Right atrium auricular region (tissue), 2 donors: ENCODE data around the gene POLE. TPM values are rescaled to one million over a fixed set of nuclear protein-coding genes. Genes with fewer than 3 reads are reported as not detected.
A peak's percentile ranks its signal among the peaks of the same experiment; 100 is the strongest.

Experiments used
- DNase-seq: peaks from one replicate; pipeline ENCODE4 v3.0.0-alpha.2; 2019; ENCODE audit warnings: low spot score
- H3K27ac ChIP-seq, 2 donors: fragments of 200-600 bp; sonication (generic); 1 replicate in 1 of 2; 2 replicates in 1 of 2; pipeline ENCODE4 v1.5.1; 2016 to 2019
- H3K27me3 ChIP-seq, 2 donors: fragments of 200-600 bp; sonication (generic); one replicate each; pipeline versions ENCODE4 v1.5.1 to v1.6.0; 2017 to 2019
- H3K36me3 ChIP-seq: fragments of 200-600 bp; sonication (generic); one replicate; pipeline ENCODE4 v1.5.1; 2016
- H3K4me1 ChIP-seq, 2 donors: fragments of 200-600 bp; sonication (generic); one replicate each; pipeline versions ENCODE4 v1.5.1 to v1.6.0; 2017 to 2019
- H3K4me3 ChIP-seq, 2 donors: fragments of 200-600 bp; sonication (generic); 1 replicate in 1 of 2; 2 replicates in 1 of 2; pipeline ENCODE4 v1.5.1; 2017 to 2019; ENCODE audit warnings: mild to moderate bottlenecking in 1 of 2, moderate library complexity in 1 of 2
- H3K9me3 ChIP-seq, 2 donors: fragments of 200-600 bp; sonication (generic); one replicate each; pipeline ENCODE4 v1.5.1; 2019
- CTCF ChIP-seq, 2 donors: fragments of 200-600 bp; sonication (generic); IDR thresholded peaks; one replicate each; pipeline ENCODE4 v1.5.1; 2019; ENCODE audit warnings: antibody characterized with exemption in 2 of 2
- total RNA-seq, 2 donors: library from RNA; depleted of rRNA; stranded (reverse); fragments of >200 nt; gene quantifications; one replicate each; pipeline ENCODE4 v1.1.0, GENCODE V29; 2016

POLE gene
- total RNA-seq, 2 donors from 2014 or later: 10.2 to 13.9 TPM

GRCh38 chr12:132727091-132727794, 40.1 kb upstream of the POLE start:
- no peak overlapping the region for H3K27ac ChIP-seq
- peaks cover 0 to 3% of the 10 kb centered on the region in 2 donors for H3K4me1 ChIP-seq
- DNase-seq: no peak
- no peak overlapping the region for H3K4me3 ChIP-seq
- TF ChIP-seq CTCF (IDR thresholded peaks at IDR 0.05): no peak
- no peaks in the 10 kb centered on the region for H3K27me3 ChIP-seq
- H3K9me3 ChIP-seq: no peaks in the 10 kb centered on the region
- peaks cover 86% of the 10 kb centered on the region for H3K36me3 ChIP-seq

- peaks cover 79% of the 10 kb centered on the region for H3K36me3 ChIP-seq
- no peaks in the 10 kb centered on the region for H3K27me3 ChIP-seq
- H3K27ac ChIP-seq: no peak overlapping the region
- H3K4me1 ChIP-seq: peaks cover 0 to 3% of the 10 kb centered on the region in 2 donors
- no peaks in the 10 kb centered on the region for H3K9me3 ChIP-seq
- no peak for TF ChIP-seq CTCF (IDR thresholded peaks at IDR 0.05)
- DNase-seq: no peak
- H3K4me3 ChIP-seq: no peak overlapping the region
These were observed 39.2 kb upstream of the POLE start for GRCh38 chr12:132726386-132726785.

DNA sequence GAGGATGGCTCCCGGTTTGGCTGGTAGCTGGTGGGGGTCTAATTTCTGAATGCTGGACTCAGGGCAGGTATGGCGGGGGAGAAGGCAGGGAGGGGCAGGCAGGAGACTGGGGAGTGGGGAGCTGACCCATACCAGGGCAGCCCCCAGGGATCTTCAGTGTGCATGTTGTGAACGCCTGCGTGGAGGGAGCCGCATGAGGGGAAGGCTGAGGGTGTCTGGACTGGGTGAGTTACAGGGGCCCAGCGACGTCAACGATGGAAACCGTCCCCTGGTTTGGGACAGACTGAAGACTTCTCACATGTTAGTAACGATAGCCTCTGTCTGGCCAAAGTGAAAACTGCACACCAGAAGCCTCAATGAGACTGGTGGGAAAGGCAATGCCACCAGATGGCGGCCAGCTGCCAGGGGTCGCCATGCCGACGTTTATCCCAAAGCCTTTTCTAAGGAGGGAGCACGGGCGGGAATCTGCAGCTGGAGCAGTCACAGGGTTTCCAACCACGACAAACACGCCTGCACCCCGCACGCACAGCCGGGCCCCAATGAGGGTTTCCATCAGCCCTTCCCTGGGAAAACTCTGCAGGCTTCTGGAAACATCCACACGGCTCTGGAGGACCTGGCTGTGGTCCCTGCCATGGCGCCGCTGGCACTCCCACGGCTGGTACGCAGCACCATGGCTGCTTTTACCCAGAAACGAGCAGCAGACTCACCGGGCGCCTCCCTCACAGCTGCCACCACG, 37.5 kb upstream of the POLE start:
- Histone ChIP-seq H3K27ac (no peak overlapping the region), H3K9me3 (no peaks in the 10 kb centered on the region), H3K27me3 (no peaks in the 10 kb centered on the region), H3K4me1 (peaks cover 0 to 3% of the 10 kb centered on the region in 2 donors), H3K36me3 (peaks cover 78% of the 10 kb centered on the region), H3K4me3 (no peak overlapping the region)
- no peak for DNase-seq
- no peak for TF ChIP-seq CTCF (IDR thresholded peaks at IDR 0.05)

GRCh38 chr12:132723764-132724140, 36.6 kb upstream of the POLE start:
- DNase-seq: no peak
- Histone ChIP-seq H3K4me3 (no peak overlapping the region), H3K27me3 (no peaks in the 10 kb centered on the region), H3K9me3 (no peaks in the 10 kb centered on the region), H3K27ac (no peak overlapping the region), H3K36me3 (peaks cover 84% of the 10 kb centered on the region), H3K4me1 (peaks cover 0 to 3% of the 10 kb centered on the region in 2 donors)
- no peak for TF ChIP-seq CTCF (IDR thresholded peaks at IDR 0.05)

DNA sequence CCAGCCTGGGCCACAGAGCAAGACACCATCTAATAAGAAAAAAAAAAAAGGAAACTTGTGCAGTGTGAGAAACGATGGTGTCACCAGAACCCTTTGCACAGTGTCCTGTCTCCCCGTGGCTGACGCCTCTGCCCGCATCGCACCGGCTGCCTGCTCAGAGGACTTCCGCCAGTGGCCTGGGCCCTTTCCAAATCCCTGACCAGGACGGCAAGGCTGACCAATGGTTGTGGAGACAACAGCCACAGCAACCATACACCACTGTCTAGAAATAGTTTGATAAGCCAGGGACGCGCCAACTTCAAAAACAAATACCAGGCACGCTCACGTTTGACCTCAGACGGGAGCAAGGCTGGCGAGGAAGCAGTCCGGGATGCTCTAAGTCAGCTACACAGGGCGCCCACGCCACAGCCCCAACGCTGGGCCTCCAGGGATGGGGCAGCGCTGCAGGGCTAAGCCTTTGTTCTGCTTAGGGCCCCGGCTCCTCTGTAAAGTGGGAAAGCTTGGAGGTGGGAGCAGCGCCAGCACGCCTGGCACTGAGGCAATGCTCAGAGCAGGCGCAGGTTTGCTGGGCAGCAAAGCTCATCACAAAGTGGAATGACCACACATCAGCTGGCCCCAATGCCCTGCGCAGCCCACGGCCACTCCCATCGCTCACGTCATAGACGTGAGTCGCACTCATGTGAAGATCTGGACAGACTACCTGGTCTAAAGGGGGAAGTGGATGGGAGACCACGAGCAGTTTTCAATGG, 36.0 kb upstream of the POLE start:
- H3K27ac ChIP-seq: peak overlapping the region in 1 of 2 donors; percentile 26
- TF ChIP-seq CTCF (IDR thresholded peaks at IDR 0.05): no peak
- H3K9me3 ChIP-seq: no peaks in the 10 kb centered on the region
- no peak overlapping the region for H3K4me3 ChIP-seq
- no peak for DNase-seq
- peaks cover 80% of the 10 kb centered on the region for H3K36me3 ChIP-seq
- H3K27me3 ChIP-seq: no peaks in the 10 kb centered on the region
- H3K4me1 ChIP-seq: peaks cover 0 to 3% of the 10 kb centered on the region in 2 donors
